Measurements from ENCODE around the gene AKNA.

The AKNA gene

DNA sequence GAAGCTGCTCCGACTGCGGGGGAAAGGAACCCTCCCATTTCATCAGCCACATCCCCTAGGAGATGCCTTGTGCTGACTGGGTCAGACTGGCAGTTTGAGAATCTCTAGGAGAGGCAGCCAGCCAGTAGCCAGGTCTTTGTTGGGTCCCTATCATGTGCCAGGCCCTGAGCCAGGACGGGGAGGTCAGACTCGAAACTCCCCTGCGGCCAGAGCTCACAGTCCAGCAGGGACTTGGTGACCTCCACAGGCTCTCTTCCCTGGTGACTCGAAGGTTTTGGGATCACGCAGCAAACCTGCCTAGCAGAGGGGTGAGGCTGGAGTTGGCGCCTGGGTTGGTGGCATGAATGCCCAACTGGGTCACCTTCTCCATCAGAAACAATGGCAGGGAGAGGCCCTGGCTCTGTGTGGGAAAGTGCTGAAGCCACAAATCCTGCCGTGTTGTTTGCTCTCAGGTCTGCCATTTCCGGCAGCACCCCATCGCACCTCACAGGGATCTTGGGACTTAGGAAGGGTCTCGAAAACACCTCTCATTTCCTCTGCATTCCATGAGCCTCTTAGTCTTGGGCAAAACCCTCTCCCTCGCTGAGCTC, 79.3 kb downstream of the AKNA start:
- TF ChIP-seq Cebpa-rat (IDR thresholded peaks at IDR 0.05) = no peak
- Histone ChIP-seq H3K9me3 (no peaks in the 10 kb centered on the region), H3K27me3 (no peaks in the 10 kb centered on the region), H3K4me1 (peaks cover 8% of the 10 kb centered on the region; the same call in 1 of the 2 replicates), H3K27ac (no peak overlapping the region), H4K20me1 (no peaks in the 10 kb centered on the region), H3K4me3 (no peak overlapping the region), H3K4me2 (no peak overlapping the region), H3K9ac (no peak overlapping the region), H3K36me3 (peaks cover 85% of the 10 kb centered on the region)

DNA sequence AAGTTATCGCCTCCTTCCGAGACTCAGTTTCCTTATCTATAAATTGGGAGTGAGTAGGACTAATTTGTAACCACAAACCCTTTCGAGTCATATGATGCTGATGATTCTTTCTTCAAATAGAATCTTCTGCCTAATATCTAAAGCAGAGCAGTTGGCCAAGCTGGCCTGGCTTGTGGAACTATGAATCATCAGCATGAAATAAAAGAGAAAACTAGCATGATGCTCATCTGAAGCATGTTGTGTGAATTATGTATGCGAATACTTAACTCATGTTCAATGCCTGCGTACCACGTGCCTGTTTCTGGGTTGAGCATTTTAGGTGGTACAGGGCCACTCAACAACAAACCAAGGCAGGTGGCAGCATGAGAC, 79.9 kb downstream of the AKNA start:
- Histone ChIP-seq H3K9me3 (no peaks in the 10 kb centered on the region), H3K9ac (no peak overlapping the region), H4K20me1 (no peaks in the 10 kb centered on the region), H3K27me3 (no peaks in the 10 kb centered on the region), H3K4me1 (peaks cover 8% of the 10 kb centered on the region; the same call in 1 of the 2 replicates), H3K4me3 (no peak overlapping the region), H3K36me3 (peaks cover 90% of the 10 kb centered on the region), H3K27ac (no peak overlapping the region), H3K4me2 (no peak overlapping the region)
- no peak for TF ChIP-seq Cebpa-rat (IDR thresholded peaks at IDR 0.05)

DNA sequence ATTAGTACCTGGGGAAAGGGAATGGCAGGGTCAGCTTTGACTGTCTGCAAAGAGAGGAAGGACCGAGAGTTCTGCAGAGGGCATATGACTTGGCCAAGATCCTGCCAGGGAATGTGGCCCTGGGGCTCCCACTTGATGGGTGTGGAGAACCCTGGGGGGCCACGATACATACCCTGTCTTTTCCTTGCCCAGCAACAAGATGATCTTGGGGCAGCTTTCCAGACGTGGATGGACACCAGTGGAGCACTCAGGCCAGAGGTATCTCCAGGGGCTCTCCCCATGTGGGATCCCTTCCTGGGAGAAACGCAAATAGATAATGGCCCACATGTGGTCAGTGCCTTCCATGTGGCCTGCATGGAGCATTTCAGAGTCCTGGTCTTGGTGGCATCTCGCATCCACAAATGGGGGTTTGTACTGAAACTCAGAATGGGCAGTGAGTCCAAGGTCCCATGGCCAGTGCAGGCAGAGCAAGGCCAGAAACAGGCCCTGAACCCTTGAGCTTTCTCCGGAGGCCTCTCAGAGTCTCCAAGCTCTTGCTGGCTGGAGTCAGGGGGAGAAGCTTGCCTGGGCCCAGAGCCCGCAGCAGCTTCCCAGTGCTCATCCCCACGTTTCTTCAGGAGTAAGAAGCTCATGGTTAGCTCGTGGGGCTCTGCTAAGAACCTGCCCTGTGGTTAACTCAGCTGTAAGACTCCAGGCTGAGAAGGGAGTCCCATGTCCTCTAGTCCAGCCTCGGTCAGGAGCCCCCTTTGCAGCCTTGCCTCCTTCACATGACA, 83.2 kb downstream of the AKNA start:
- H3K4me1 ChIP-seq = peaks cover 8% of the 10 kb centered on the region; the same call in 1 of the 2 replicates
- peaks cover 95% of the 10 kb centered on the region for H3K36me3 ChIP-seq
- no peak overlapping the region; the same call in 1 of the 2 replicates for H3K9ac ChIP-seq

DNA sequence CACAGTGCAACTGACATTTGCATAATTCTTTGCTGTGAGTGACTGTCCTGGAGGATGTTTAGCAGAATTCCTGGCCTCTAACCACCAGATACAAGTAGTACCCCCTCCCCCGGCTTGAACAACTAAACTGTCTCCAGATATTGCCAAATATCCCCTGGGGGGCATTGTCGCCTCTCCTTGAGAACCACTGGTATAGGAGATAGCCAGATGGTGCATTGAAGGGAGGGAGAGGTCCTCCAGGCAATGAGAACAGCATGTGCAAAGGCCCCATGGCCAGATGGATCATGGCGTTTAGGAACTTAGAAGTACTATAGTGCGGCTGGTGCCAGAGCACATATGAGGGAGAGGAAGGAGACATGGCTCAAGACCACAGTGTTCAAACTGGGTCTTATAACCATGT, 83.8 kb downstream of the AKNA start:
- Histone ChIP-seq H3K27me3 (no peaks in the 10 kb centered on the region), H3K9ac (no peak overlapping the region; the same call in 1 of the 2 replicates), H3K36me3 (peaks cover 95% of the 10 kb centered on the region), H4K20me1 (no peaks in the 10 kb centered on the region), H3K4me2 (no peak overlapping the region), H3K4me1 (peaks cover 8% of the 10 kb centered on the region; the same call in 1 of the 2 replicates), H3K4me3 (no peak overlapping the region), H3K9me3 (no peaks in the 10 kb centered on the region), H3K27ac (no peak overlapping the region)
- TF ChIP-seq Cebpa-rat (IDR thresholded peaks at IDR 0.05) = no peak

More for the DNA sequence above, 83.2 kb downstream of the AKNA start:
- Histone ChIP-seq H3K4me3 (no peak overlapping the region), H3K27ac (no peak overlapping the region), H3K4me2 (no peak overlapping the region), H4K20me1 (no peaks in the 10 kb centered on the region), H3K27me3 (no peaks in the 10 kb centered on the region), H3K9me3 (no peaks in the 10 kb centered on the region)
- no peak for TF ChIP-seq Cebpa-rat (IDR thresholded peaks at IDR 0.05)

DNA sequence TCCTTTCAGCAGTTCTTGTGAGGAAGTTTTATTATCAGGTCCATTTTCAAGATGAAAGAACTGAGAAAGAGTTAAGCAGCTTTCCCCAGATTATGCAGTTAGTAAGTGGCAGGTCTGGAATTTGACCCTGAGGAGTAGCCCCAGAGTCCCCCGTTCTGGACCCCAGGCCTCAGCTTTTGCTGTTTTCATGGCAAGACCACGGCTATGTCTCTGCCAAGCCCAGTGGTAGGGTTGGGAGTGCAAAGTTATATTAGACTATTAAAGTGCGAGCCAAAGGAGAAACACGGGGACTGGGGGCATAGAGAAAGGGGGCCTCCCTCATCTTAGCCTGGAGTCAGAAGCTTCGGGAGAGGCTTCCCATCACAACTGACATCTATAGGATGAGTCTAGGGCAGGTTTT, 84.2 kb downstream of the AKNA start:
- TF ChIP-seq Cebpa-rat (IDR thresholded peaks at IDR 0.05) = no peak

DNA sequence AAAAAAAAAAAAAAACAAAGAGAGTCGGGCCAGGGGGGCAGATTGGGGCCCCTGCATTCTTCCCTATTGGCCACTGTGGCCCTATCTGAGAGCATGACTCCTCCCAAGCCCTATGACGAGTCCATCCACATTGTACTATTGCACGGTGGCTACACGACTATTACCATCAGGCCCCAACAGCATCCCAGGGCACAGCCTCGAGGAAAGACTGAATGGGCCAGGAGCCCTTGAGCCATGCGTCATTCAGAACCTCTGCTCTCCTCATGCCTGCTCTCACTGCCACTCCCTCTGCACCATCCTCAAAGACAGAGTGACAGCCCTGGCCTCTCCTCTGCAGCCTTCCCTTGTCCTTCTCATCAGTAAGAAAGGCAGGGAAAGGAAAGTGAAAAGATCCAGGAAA, 85.1 kb downstream of the AKNA start:
- peaks cover 94% of the 10 kb centered on the region for H3K36me3 ChIP-seq
- no peak overlapping the region for H3K27ac ChIP-seq
- no peak overlapping the region for H3K4me2 ChIP-seq
- no peak for TF ChIP-seq Cebpa-rat (IDR thresholded peaks at IDR 0.05)
- no peak overlapping the region for H3K9ac ChIP-seq
- H4K20me1 ChIP-seq = no peaks in the 10 kb centered on the region
- no peak overlapping the region for H3K4me3 ChIP-seq
- peaks cover 8% of the 10 kb centered on the region; the same call in 1 of the 2 replicates for H3K4me1 ChIP-seq
- no peaks in the 10 kb centered on the region for H3K27me3 ChIP-seq
- H3K9me3 ChIP-seq = no peaks in the 10 kb centered on the region

More for the DNA sequence above, 84.2 kb downstream of the AKNA start:
- peaks cover 94% of the 10 kb centered on the region for H3K36me3 ChIP-seq
- H3K4me1 ChIP-seq = peaks cover 8% of the 10 kb centered on the region; the same call in 1 of the 2 replicates
- H3K27ac ChIP-seq = no peak overlapping the region
- no peak overlapping the region for H3K4me2 ChIP-seq
- no peaks in the 10 kb centered on the region for H4K20me1 ChIP-seq
- H3K9ac ChIP-seq = no peak overlapping the region
- H3K4me3 ChIP-seq = no peak overlapping the region
- H3K27me3 ChIP-seq = no peaks in the 10 kb centered on the region
- H3K9me3 ChIP-seq = no peaks in the 10 kb centered on the region

DNA sequence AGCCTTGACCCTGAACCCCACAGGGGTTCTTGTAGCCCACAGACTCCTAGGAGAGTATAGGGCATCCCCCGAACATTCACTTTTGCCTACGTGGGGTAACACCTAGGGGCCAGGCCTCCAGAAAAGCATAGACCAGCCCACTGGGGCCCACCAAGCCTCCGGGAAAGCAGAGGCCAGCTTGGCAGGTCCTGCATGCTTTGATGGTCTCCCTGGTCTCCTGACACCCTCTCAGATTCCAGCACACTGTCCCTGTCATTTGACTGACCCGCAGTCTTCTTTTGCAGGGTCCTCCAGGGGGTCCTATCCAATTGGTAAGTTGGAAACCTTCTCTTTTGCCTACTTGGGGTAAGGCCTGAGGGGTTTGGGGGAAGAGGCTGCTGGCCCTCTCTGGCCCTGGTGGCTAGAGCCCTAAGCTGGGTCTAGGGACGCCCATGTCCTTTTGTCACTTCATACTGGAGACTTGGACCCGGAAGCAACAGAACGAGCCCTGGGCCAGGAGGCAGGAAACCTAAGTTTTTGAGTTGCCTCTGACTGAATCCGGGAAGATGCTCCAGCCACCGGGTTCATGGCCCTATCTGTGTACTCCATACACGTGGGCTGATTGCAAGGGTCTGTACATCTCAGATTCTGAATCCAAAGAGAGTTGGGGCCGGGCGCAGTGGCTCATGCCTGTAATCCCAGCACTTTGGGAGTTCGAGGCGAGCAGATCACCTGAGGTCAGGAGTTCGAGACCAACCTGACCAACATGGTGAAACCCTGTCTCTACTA, 85.8 kb downstream of the AKNA start:
- Histone ChIP-seq H3K4me1 (peaks cover 8% of the 10 kb centered on the region; the same call in 1 of the 2 replicates), H3K9ac (no peak overlapping the region), H4K20me1 (no peaks in the 10 kb centered on the region), H3K27ac (no peak overlapping the region), H3K9me3 (no peaks in the 10 kb centered on the region), H3K27me3 (no peaks in the 10 kb centered on the region), H3K4me2 (no peak overlapping the region), H3K36me3 (peaks cover 93% of the 10 kb centered on the region), H3K4me3 (no peak overlapping the region)
- no peak for TF ChIP-seq Cebpa-rat (IDR thresholded peaks at IDR 0.05)

DNA sequence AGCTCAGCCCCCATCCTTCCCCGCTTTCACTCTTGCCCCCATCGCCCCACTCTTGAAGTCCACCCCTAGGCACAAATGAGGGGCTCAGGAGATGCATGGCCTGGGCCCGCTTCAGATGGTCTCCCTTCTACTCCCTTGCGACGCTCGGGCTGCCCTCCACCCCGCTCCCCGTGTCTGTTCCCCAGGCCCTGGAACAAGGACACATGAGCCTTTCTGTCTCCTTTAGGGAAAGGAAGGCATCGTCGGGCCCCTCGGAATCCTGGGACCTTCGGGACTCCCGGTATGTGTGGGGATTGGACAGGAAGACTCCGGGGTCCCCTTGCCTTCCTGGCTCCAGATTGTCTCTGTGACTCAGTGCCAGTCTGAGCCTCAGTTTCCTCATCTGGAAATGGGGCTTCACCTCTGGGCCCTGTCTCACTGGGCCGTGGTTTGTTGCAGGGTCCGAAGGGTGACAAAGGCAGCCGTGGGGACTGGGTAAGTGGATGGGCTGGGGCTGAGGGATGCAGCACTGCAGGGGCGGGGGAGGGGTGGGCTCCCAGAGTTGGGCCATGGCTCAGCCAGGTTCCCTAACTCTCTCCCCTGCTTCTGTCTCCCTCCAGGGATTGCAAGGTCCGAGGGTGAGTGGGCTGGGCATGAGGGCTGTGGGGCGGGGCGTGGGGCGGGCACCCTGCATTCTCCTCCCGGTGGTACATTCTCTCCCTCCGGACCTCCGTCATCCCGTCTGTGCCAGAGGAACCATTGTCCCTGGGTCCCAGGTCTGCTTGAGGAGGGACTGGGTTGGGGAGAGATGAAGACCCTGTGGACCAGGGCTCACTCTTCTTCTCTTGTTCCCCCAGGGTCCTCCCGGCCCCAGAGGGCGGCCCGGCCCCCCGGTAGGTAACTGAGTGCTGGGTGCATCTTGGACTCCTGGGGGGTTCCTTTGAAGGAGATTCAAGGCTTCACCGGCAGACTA, 86.7 kb downstream of the AKNA start:
- Histone ChIP-seq H3K9ac (no peak overlapping the region), H3K27ac (no peak overlapping the region), H3K9me3 (peaks cover 5% of the 10 kb centered on the region), H4K20me1 (no peaks in the 10 kb centered on the region), H3K4me2 (no peak overlapping the region), H3K36me3 (peaks cover 93% of the 10 kb centered on the region), H3K27me3 (no peaks in the 10 kb centered on the region), H3K4me1 (peaks cover 8% of the 10 kb centered on the region; the same call in 1 of the 2 replicates), H3K4me3 (no peak overlapping the region)
- no peak for TF ChIP-seq Cebpa-rat (IDR thresholded peaks at IDR 0.05)

All from BLaER1 (cell line).